T-cell (primary cell): ENCODE measurements around the gene DPH6. TPM values are rescaled to one million over a fixed set of nuclear protein-coding genes. Genes with fewer than 3 reads are reported as not detected.

Experiments
- ATAC-seq, 4 experiments: fragments of 200-7000 bp in 3 of 4; fragments of 150-1000 bp in 1 of 4; cut with Tn5 transposase; replicated peaks in 1 of 4; 1 replicate in 3 of 4; 2 replicates in 1 of 4; pipeline ENCODE4 v1.10.0; 2021; ENCODE audit warnings: moderate library complexity in 3 of 4, mild to moderate bottlenecking in 2 of 4, moderate number of reproducible peaks in 1 of 4
- CTCF ChIA-PET, 2 donors: fragments of 300-600 bp; sonication (Branson Sonifier 250); formaldehyde crosslinking; loops; one replicate each; lab custom pipeline; 2022; ENCODE audit warnings: antibody characterized with exemption in 2 of 2; lab: Charles Lee
- POLR2A ChIA-PET, 2 donors: fragments of 300-600 bp; sonication (Branson Sonifier 250); formaldehyde crosslinking; loops; one replicate each; lab custom pipeline; 2022; ENCODE audit warnings: antibody characterized with exemption in 2 of 2; lab: Charles Lee
- DNase-seq, 35 experiments: peaks; one replicate each; pipeline versions ENCODE4 v3.0.0 to v3.0.0-alpha.2; 2013 to 2023
- H3K27ac ChIP-seq: one replicate; pipeline ENCODE4 v1.5.1; 2013; ENCODE audit warnings: low read length
- H3K27me3 ChIP-seq, 2 experiments: replicated peaks in 1 of 2; 1 replicate in 1 of 2; 2 replicates in 1 of 2; pipeline versions ENCODE4 v1.6.1 to v1.7.0; 2013; ENCODE audit warnings: low read length in 1 of 2, mixed read lengths in 1 of 2; ENCODE audit not compliant: control insufficient read depth in 2 of 2, insufficient read depth in 2 of 2; ENCODE audit errors: extremely low read depth in 1 of 2
- H3K36me3 ChIP-seq, 2 donors: 1 replicate in 1 of 2; 2 replicates in 1 of 2; pipeline versions ENCODE4 v1.6.1 to v1.7.0; 2013; ENCODE audit warnings: low read length in 1 of 2; ENCODE audit not compliant: control insufficient read depth in 2 of 2, insufficient read depth in 1 of 2; ENCODE audit errors: extremely low read depth in 1 of 2
- H3K4me1 ChIP-seq, 2 experiments: 1 replicate in 1 of 2; 2 replicates in 1 of 2; pipeline versions ENCODE4 v1.6.1 to v1.7.0; 2013; ENCODE audit warnings: low read length in 2 of 2, mixed read lengths in 1 of 2; ENCODE audit not compliant: insufficient read depth in 2 of 2, control insufficient read depth in 1 of 2; ENCODE audit errors: extremely low read depth in 1 of 2
- H3K4me3 ChIP-seq, 2 donors: 1 replicate in 1 of 2; 2 replicates in 1 of 2; pipeline versions ENCODE4 v1.5.1 to v1.7.0; 2013; ENCODE audit warnings: mild to moderate bottlenecking in 2 of 2, low read length in 1 of 2, moderate library complexity in 1 of 2; ENCODE audit not compliant: control insufficient read depth in 1 of 2; ENCODE audit errors: extremely low read depth in 1 of 2
- H3K9me3 ChIP-seq: 2 replicates; pipeline ENCODE4 v1.7.0; 2013
- H3K27ac Mint-ChIP-seq, 2 donors: one replicate each; pipeline ENCODE4 v1.8.0; 2020 to 2021; ENCODE audit warnings: mild to moderate bottlenecking in 2 of 2, mixed read lengths in 2 of 2
- H3K27me3 Mint-ChIP-seq, 2 donors: one replicate each; pipeline ENCODE4 v1.8.0; 2021 to 2022; ENCODE audit warnings: mixed read lengths in 2 of 2
- H3K36me3 Mint-ChIP-seq: one replicate; pipeline ENCODE4 v1.8.0; 2021; ENCODE audit warnings: mixed read lengths
- H3K4me1 Mint-ChIP-seq, 3 donors: one replicate each; pipeline ENCODE4 v1.8.0; 2020 to 2022; ENCODE audit warnings: mixed read lengths in 3 of 3, mild to moderate bottlenecking in 1 of 3
- H3K4me3 Mint-ChIP-seq, 3 donors: one replicate each; pipeline ENCODE4 v1.8.0; 2020 to 2022; ENCODE audit warnings: mild to moderate bottlenecking in 3 of 3, mixed read lengths in 3 of 3, moderate library complexity in 3 of 3
- H3K9me3 Mint-ChIP-seq, 3 donors: one replicate each; pipeline ENCODE4 v1.8.0; 2020 to 2022; ENCODE audit warnings: mixed read lengths in 3 of 3
- WGBS: methylation state at CpG from one replicate; pipeline ENCODE4 v1.1.5; 2013; ENCODE audit warnings: missing lambda C conversion rate; ENCODE audit not compliant: insufficient coverage; 5-methylcytosine and 5-hydroxymethylcytosine counted together
- total RNA-seq, 35 experiments: library from RNA in 6 of 35; stranded (reverse) in 6 of 35; fragments of 120-200 nt in 1 of 35; gene quantifications; one replicate each; pipeline versions ENCODE4 v1.2.1 to v1.2.4 and lab custom pipeline; 2013 to 2026

The DPH6 gene
- total RNA-seq, 5 donors from 2014 or later (not counting 1 experiment from before 2014, with no cell fraction given) = 11.9 to 18.6 (median 14.6) TPM

GRCh38 chr15:35471024-35471423, 74.9 kb downstream of the DPH6 start:
- H3K9me3 ChIP-seq = no peaks in the 10 kb centered on the region
- no peaks in the 10 kb centered on the region for H3K4me1 ChIP-seq
- CTCF ChIA-PET = no interaction called here
- H3K36me3 ChIP-seq = no peaks in the 10 kb centered on the region
- Mint-ChIP-seq H3K36me3 (peaks cover 18% of the 10 kb centered on the region), H3K4me3 (no peak overlapping the region), H3K27me3 (no peaks in the 10 kb centered on the region), H3K9me3 (peaks cover 0 to 4% (median 0%) of the 10 kb centered on the region in 3 donors), H3K4me1 (no peaks in the 10 kb centered on the region), H3K27ac (no peak overlapping the region)
- ATAC-seq (no peak), DNase-seq (no peak)
- H3K27me3 ChIP-seq = no peaks in the 10 kb centered on the region
- no peak overlapping the region for H3K27ac ChIP-seq
- POLR2A ChIA-PET = no interaction called here
- H3K4me3 ChIP-seq = no peak overlapping the region

GRCh38 chr15:35470441-35470840, 75.5 kb downstream of the DPH6 start:
- Histone ChIP-seq H3K36me3 (no peaks in the 10 kb centered on the region), H3K27me3 (no peaks in the 10 kb centered on the region), H3K4me3 (no peak overlapping the region), H3K9me3 (no peaks in the 10 kb centered on the region), H3K27ac (no peak overlapping the region), H3K4me1 (no peaks in the 10 kb centered on the region)
- DNase-seq (no peak), ATAC-seq (no peak)
- POLR2A ChIA-PET = no interaction called here
- Mint-ChIP-seq H3K4me1 (no peaks in the 10 kb centered on the region), H3K27me3 (no peaks in the 10 kb centered on the region), H3K27ac (no peak overlapping the region), H3K4me3 (no peak overlapping the region), H3K9me3 (peaks cover 0 to 4% (median 0%) of the 10 kb centered on the region in 3 donors), H3K36me3 (peaks cover 18% of the 10 kb centered on the region)
- CTCF ChIA-PET = no interaction called here
- 100% methylated on average over 2 of the region's 7 CpGs for WGBS

GRCh38 chr15:35466476-35466875, 79.5 kb downstream of the DPH6 start:
- ChIA-PET CTCF (interaction anchor here in 1 of 2 donors (1.1 kb wide), 1 partner anchor 27 kb away, joined by 4 read pairs; no protein-coding TSS in a partner anchor), POLR2A (no interaction called here)
- H3K27ac ChIP-seq = no peak overlapping the region
- no peak overlapping the region for H3K4me3 ChIP-seq
- no peak overlapping the region for H3K4me3 Mint-ChIP-seq
- no peak for DNase-seq
- H3K4me1 ChIP-seq = no peaks in the 10 kb centered on the region
- no peak overlapping the region for H3K27ac Mint-ChIP-seq
- ATAC-seq = no peak
- no peaks in the 10 kb centered on the region for H3K36me3 ChIP-seq
- H3K27me3 ChIP-seq = no peaks in the 10 kb centered on the region
- H3K36me3 Mint-ChIP-seq = peaks cover 20% of the 10 kb centered on the region
- H3K4me1 Mint-ChIP-seq = no peaks in the 10 kb centered on the region
- H3K9me3 Mint-ChIP-seq = peaks cover 0 to 4% (median 0%) of the 10 kb centered on the region in 3 donors
- H3K27me3 Mint-ChIP-seq = no peaks in the 10 kb centered on the region
- no peaks in the 10 kb centered on the region for H3K9me3 ChIP-seq
- no CpG with 5 or more reads among the region's 2 CpGs for WGBS

GRCh38 chr15:35465783-35466182, 80.2 kb downstream of the DPH6 start:
- Mint-ChIP-seq H3K4me3 (no peak overlapping the region), H3K4me1 (no peaks in the 10 kb centered on the region), H3K27me3 (no peaks in the 10 kb centered on the region), H3K27ac (no peak overlapping the region), H3K9me3 (peaks cover 0 to 4% (median 0%) of the 10 kb centered on the region in 3 donors), H3K36me3 (peaks cover 20% of the 10 kb centered on the region)
- Histone ChIP-seq H3K27ac (no peak overlapping the region), H3K4me1 (no peaks in the 10 kb centered on the region), H3K27me3 (no peaks in the 10 kb centered on the region), H3K36me3 (no peaks in the 10 kb centered on the region), H3K4me3 (no peak overlapping the region), H3K9me3 (no peaks in the 10 kb centered on the region)
- ChIA-PET CTCF (no interaction called here), POLR2A (no interaction called here)
- no peak for DNase-seq
- ATAC-seq = no peak

GRCh38 chr15:35460616-35461015, 85.3 kb downstream of the DPH6 start:
- Mint-ChIP-seq H3K36me3 (peaks cover 8% of the 10 kb centered on the region), H3K4me3 (no peak overlapping the region), H3K9me3 (no peaks in the 10 kb centered on the region), H3K27ac (no peak overlapping the region), H3K4me1 (no peaks in the 10 kb centered on the region), H3K27me3 (no peaks in the 10 kb centered on the region)
- POLR2A ChIA-PET = no interaction called here
- Histone ChIP-seq H3K9me3 (no peaks in the 10 kb centered on the region), H3K4me1 (no peaks in the 10 kb centered on the region), H3K36me3 (no peaks in the 10 kb centered on the region), H3K27ac (no peak overlapping the region), H3K27me3 (no peaks in the 10 kb centered on the region), H3K4me3 (no peak overlapping the region)
- 100% methylated on average over 1 of the region's 4 CpGs for WGBS
- CTCF ChIA-PET = interaction anchor here in 1 of 2 donors (1.0 kb wide), 1 partner anchor 16 kb away, joined by 3 read pairs; no protein-coding TSS in a partner anchor
- ATAC-seq (no peak), DNase-seq (no peak)

- no peaks in the 10 kb centered on the region for H3K4me1 ChIP-seq
Observed at GRCh38 chr15:35458176-35458856, 87.6 kb downstream of the DPH6 start.

GRCh38 chr15:35455201-35455600, 90.8 kb downstream of the DPH6 start:
- Mint-ChIP-seq H3K9me3 (no peaks in the 10 kb centered on the region), H3K27me3 (no peaks in the 10 kb centered on the region), H3K4me3 (no peak overlapping the region), H3K27ac (no peak overlapping the region), H3K4me1 (no peaks in the 10 kb centered on the region), H3K36me3 (peaks cover 19% of the 10 kb centered on the region)
- no peaks in the 10 kb centered on the region for H3K9me3 ChIP-seq
- no peak overlapping the region for H3K4me3 ChIP-seq
- H3K27ac ChIP-seq = no peak overlapping the region
- ChIA-PET POLR2A (no interaction called here), CTCF (no interaction called here)
- no peaks in the 10 kb centered on the region for H3K36me3 ChIP-seq
- no peak for ATAC-seq
- H3K27me3 ChIP-seq = no peaks in the 10 kb centered on the region
- H3K4me1 ChIP-seq = no peaks in the 10 kb centered on the region
- DNase-seq = no peak

More at GRCh38 chr15:35458176-35458856, 87.6 kb downstream of the DPH6 start:
- no peaks in the 10 kb centered on the region for H3K27me3 Mint-ChIP-seq
- no CpG with 5 or more reads among the region's 7 CpGs for WGBS
- H3K36me3 Mint-ChIP-seq = peaks cover 8% of the 10 kb centered on the region
- H3K4me3 ChIP-seq = no peak overlapping the region
- H3K27me3 ChIP-seq = no peaks in the 10 kb centered on the region
- ATAC-seq (no peak), DNase-seq (no peak)
- POLR2A ChIA-PET = no interaction called here
- no peaks in the 10 kb centered on the region for H3K9me3 ChIP-seq
- no peak overlapping the region for H3K27ac ChIP-seq
- no peaks in the 10 kb centered on the region for H3K36me3 ChIP-seq
- no peak overlapping the region for H3K27ac Mint-ChIP-seq
- no peak overlapping the region for H3K4me3 Mint-ChIP-seq
- H3K9me3 Mint-ChIP-seq = no peaks in the 10 kb centered on the region
- no peaks in the 10 kb centered on the region for H3K4me1 Mint-ChIP-seq
- CTCF ChIA-PET = no interaction called here
